ENCODE data around the gene EIF1AX. TPM values are rescaled to one million over a fixed set of nuclear protein-coding genes. Genes with fewer than 3 reads are reported as not detected.
"Not testable (repeated sequence)": the region's sequence is repeated elsewhere in the genome, so short reads cannot be mapped to it uniquely, and the experiment has no call there.

Gene EIF1AX
- total and polyA plus RNA-seq, 2 experiments from 2014 or later = 54.1 to 126 TPM

DNA sequence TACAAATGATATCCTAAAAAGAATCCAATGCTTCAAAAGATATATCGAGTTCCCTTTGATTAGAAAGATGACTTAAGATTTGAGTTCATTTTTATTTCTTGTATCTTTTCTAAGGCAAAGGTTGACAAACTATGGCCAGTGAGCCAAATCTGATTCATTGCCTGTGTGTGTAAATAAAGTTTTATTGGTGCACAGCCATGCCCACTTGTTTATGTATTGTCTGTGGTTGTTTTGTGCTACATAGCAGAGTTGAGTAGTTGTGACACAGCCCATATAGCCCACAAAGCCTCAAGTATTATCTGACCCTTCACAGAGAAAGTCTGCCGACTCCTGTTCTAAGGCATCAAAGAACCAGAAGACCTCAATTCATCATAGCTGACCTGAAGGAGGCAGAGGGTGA, 32.2 kb upstream of the EIF1AX start:
- H4K20me1 ChIP-seq (ENCODE audit: insufficient read depth) = no peaks in the 10 kb centered on the region
- no peaks in the 10 kb centered on the region for H3F3A ChIP-seq (ENCODE audit: insufficient read depth)
- no peaks in the 10 kb centered on the region for H3K4me1 ChIP-seq (ENCODE audit: insufficient read depth)
- H3K4me3 ChIP-seq = no peak overlapping the region
- WGBS, 2 experiments (ENCODE audit: low coverage in 1 of 2, low lambda C conversion rate in 2 of 2, missing lambda C conversion rate in 2 of 2) = 96 to 100% methylated on average over 2 of the region's 2 CpGs
- no peaks in the 10 kb centered on the region for H3K9me3 ChIP-seq (ENCODE audit: low read depth)
- no peak for DNase-seq
- peaks cover 20% of the 10 kb centered on the region; the same call in 1 of the 2 replicates for H3K36me3 ChIP-seq (ENCODE audit: low read depth)
- no peak overlapping the region for H3K4me2 ChIP-seq (ENCODE audit: unreplicated experiment)
- no peak overlapping the region for H3K27ac ChIP-seq
- H3K9ac ChIP-seq = no peak overlapping the region
- TF ChIP-seq EZH2phosphoT487 (IDR thresholded peaks at IDR 0.05; ENCODE audit: insufficient read depth, low read depth) (no peak), EZH2 (IDR thresholded peaks at IDR 0.05; ENCODE audit: insufficient read depth, poor library complexity, severe bottlenecking) (no peak)
- no peaks in the 10 kb centered on the region for H3K9me2 ChIP-seq (ENCODE audit: insufficient read depth)
- no peaks in the 10 kb centered on the region for H3K27me3 ChIP-seq (replicated peaks; ENCODE audit: insufficient read depth)
- H3K79me2 ChIP-seq (ENCODE audit: insufficient read depth) = no peaks in the 10 kb centered on the region
- in situ Hi-C loops (cut with MboI) = no loop called here
- H2AFZ ChIP-seq = no peak overlapping the region

DNA sequence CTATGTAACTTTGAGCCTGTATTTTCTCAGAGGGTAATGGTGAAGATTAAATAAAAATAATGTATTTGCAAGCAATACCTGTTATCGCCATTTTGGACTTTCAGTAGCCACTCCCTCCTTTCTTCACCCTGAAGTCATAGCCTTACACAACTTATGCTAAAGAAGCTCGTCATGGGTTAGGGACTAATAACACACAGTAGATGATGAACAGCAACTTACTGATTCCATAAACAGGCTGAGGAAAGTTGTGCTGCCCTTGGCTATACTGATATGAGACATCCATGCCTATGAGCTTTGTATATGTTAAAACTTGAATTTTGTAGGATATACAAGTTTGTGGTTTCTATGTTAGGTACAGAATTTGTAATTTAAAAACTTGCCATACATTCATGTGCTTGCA, 31.7 kb upstream of the EIF1AX start:
- no peaks in the 10 kb centered on the region for H3K9me2 ChIP-seq (ENCODE audit: insufficient read depth)
- peaks cover 20% of the 10 kb centered on the region; the same call in 1 of the 2 replicates for H3K36me3 ChIP-seq (ENCODE audit: low read depth)
- no peak overlapping the region for H3K4me2 ChIP-seq (ENCODE audit: unreplicated experiment)
- in situ Hi-C loops (cut with MboI) = no loop called here
- H3K9ac ChIP-seq = no peak overlapping the region
- H3F3A ChIP-seq (ENCODE audit: insufficient read depth) = no peaks in the 10 kb centered on the region
- H3K79me2 ChIP-seq (ENCODE audit: insufficient read depth) = no peaks in the 10 kb centered on the region
- no peak overlapping the region for H3K4me3 ChIP-seq
- no peaks in the 10 kb centered on the region for H3K9me3 ChIP-seq (ENCODE audit: low read depth)
- no peaks in the 10 kb centered on the region for H3K4me1 ChIP-seq (ENCODE audit: insufficient read depth)
- H2AFZ ChIP-seq = no peak overlapping the region
- no peaks in the 10 kb centered on the region for H4K20me1 ChIP-seq (ENCODE audit: insufficient read depth)
- WGBS, 2 experiments (ENCODE audit: low coverage in 1 of 2, low lambda C conversion rate in 2 of 2, missing lambda C conversion rate in 2 of 2) = 96 to 100% methylated on average over 2 of the region's 2 CpGs
- no peak for DNase-seq
- H3K27ac ChIP-seq = no peak overlapping the region
- no peaks in the 10 kb centered on the region for H3K27me3 ChIP-seq (replicated peaks; ENCODE audit: insufficient read depth)
- TF ChIP-seq EZH2 (IDR thresholded peaks at IDR 0.05; ENCODE audit: insufficient read depth, poor library complexity, severe bottlenecking) = no peak
- no peak for TF ChIP-seq EZH2phosphoT487 (IDR thresholded peaks at IDR 0.05; ENCODE audit: insufficient read depth, low read depth)

DNA sequence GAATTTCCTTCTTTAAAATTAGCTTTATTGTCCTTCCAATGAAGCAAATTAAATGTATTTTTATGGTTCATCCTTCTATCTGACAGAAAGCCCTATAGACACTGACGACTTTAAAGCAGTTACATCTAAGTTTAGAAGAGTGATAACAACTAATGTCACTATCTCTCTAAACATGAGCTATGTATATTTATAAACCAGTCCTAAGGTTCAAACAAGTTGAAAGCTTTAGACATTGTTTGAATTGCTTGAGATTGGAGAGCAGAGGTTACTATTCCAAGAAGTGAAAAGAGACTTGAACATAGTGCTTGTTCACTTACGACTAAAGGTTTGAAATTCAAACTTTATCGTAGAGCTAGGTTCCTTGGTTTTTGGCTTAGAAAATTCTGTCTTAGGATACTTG, 30.2 kb upstream of the EIF1AX start:
- Histone ChIP-seq H3K9me3 (ENCODE audit: low read depth) (no peaks in the 10 kb centered on the region), H3K4me2 (ENCODE audit: unreplicated experiment) (no peak overlapping the region), H4K20me1 (ENCODE audit: insufficient read depth) (no peaks in the 10 kb centered on the region), H3K36me3 (ENCODE audit: low read depth) (peaks cover 20% of the 10 kb centered on the region; the same call in 1 of the 2 replicates), H3K27me3 (replicated peaks; ENCODE audit: insufficient read depth) (no peaks in the 10 kb centered on the region), H2AFZ (no peak overlapping the region), H3K27ac (no peak overlapping the region), H3K4me1 (ENCODE audit: insufficient read depth) (no peaks in the 10 kb centered on the region), H3K79me2 (ENCODE audit: insufficient read depth) (no peaks in the 10 kb centered on the region), H3K9me2 (ENCODE audit: insufficient read depth) (no peaks in the 10 kb centered on the region), H3K9ac (no peak overlapping the region), H3F3A (ENCODE audit: insufficient read depth) (no peaks in the 10 kb centered on the region), H3K4me3 (no peak overlapping the region)
- TF ChIP-seq EZH2phosphoT487 (IDR thresholded peaks at IDR 0.05; ENCODE audit: insufficient read depth, low read depth) (no peak), EZH2 (IDR thresholded peaks at IDR 0.05; ENCODE audit: insufficient read depth, poor library complexity, severe bottlenecking) (no peak)
- DNase-seq = no peak
- in situ Hi-C loops (cut with MboI) = no loop called here
- WGBS, 2 experiments (ENCODE audit: low coverage in 1 of 2, low lambda C conversion rate in 2 of 2, missing lambda C conversion rate in 2 of 2) = 97 to 98% methylated on average over 3 of the region's 3 CpGs

DNA sequence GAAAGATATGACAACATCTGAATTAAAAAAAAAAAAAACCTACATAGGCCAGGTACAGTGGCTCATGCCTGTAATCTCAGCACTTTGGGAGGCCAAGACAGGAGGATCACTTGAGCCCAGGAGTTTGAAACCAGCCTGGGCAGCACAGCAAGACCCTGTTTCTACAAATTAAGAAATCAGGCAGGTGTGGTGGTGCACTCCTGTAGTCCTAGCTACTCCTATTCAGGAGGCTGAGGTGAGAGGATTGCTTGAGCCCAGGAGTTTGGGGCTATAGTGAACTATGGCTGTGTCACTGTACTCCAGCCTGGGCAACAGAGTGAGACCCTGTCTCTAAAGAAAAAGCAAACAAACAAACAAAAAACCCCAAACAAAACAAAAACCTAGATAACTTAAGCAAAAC, 20.9 kb upstream of the EIF1AX start:
- DNase-seq; H3K27ac ChIP-seq; H4K20me1 ChIP-seq (ENCODE audit: insufficient read depth); H3K79me2 ChIP-seq (ENCODE audit: insufficient read depth); H3F3A ChIP-seq (ENCODE audit: insufficient read depth); H2AFZ ChIP-seq; H3K36me3 ChIP-seq (ENCODE audit: low read depth); H3K9me3 ChIP-seq (ENCODE audit: low read depth); H3K9ac ChIP-seq; in situ Hi-C loops (cut with MboI); H3K9me2 ChIP-seq (ENCODE audit: insufficient read depth); H3K4me2 ChIP-seq (ENCODE audit: unreplicated experiment); H3K4me3 ChIP-seq; H3K4me1 ChIP-seq (ENCODE audit: insufficient read depth); H3K27me3 ChIP-seq (replicated peaks; ENCODE audit: insufficient read depth): not testable (repeated sequence)

DNA sequence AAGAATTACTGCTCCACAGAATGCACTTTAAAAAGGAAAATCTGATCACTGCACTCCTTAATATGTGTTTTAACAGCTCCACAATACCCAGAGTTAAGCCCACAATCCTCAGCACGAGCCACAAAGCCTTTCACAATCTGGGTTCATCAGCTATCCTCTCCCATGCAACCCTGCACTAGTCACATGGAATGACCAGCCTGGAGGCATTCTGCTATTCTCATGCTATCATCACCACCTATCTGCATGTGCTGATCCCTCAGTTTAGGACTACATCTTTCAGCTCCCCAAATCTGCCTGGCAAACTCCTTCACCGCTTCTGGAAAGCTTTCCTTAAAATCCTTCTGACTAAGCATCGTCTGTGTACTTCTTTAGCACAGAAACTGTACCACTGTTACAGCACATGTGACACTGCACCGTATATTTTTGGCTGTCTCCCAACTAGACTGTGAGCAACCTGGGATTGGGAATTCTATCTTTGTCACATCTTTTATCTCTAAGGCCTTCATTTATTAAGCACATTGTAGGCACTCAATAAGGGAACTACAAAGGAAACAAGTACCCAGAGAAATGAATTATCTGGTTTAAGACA, 18.3 kb upstream of the EIF1AX start:
- Histone ChIP-seq H3K9me3 (ENCODE audit: low read depth) (no peaks in the 10 kb centered on the region), H3K9me2 (ENCODE audit: insufficient read depth) (no peaks in the 10 kb centered on the region), H3K79me2 (ENCODE audit: insufficient read depth) (no peaks in the 10 kb centered on the region), H3K9ac (no peak overlapping the region), H4K20me1 (ENCODE audit: insufficient read depth) (no peaks in the 10 kb centered on the region), H3K36me3 (ENCODE audit: low read depth) (0 out of 2 replicates have a peak, but pooled peaks cover 5% of the 10 kb centered on the region), H3K4me1 (ENCODE audit: insufficient read depth) (no peaks in the 10 kb centered on the region), H3K4me2 (ENCODE audit: unreplicated experiment) (no peak overlapping the region), H3K4me3 (no peak overlapping the region), H3F3A (ENCODE audit: insufficient read depth) (no peaks in the 10 kb centered on the region), H2AFZ (no peak overlapping the region), H3K27ac (no peak overlapping the region), H3K27me3 (replicated peaks; ENCODE audit: insufficient read depth) (no peaks in the 10 kb centered on the region)
- 67 to 75% methylated on average over 3 to 4 of the region's 4 CpGs for WGBS, 2 experiments (ENCODE audit: low coverage in 1 of 2, low lambda C conversion rate in 2 of 2, missing lambda C conversion rate in 2 of 2)
- in situ Hi-C loops (cut with MboI) = no loop called here
- TF ChIP-seq EZH2 (IDR thresholded peaks at IDR 0.05; ENCODE audit: insufficient read depth, poor library complexity, severe bottlenecking) (no peak), EZH2phosphoT487 (IDR thresholded peaks at IDR 0.05; ENCODE audit: insufficient read depth, low read depth) (no peak)
- peak; percentile 10 for DNase-seq
